ENCODE data around the gene CCDC24. TPM values are rescaled to one million over a fixed set of nuclear protein-coding genes. Genes with fewer than 3 reads are reported as not detected.

CCDC24 gene
- total RNA-seq, 2 donors from 2014 or later: 14.3 to 23.7 TPM

DNA sequence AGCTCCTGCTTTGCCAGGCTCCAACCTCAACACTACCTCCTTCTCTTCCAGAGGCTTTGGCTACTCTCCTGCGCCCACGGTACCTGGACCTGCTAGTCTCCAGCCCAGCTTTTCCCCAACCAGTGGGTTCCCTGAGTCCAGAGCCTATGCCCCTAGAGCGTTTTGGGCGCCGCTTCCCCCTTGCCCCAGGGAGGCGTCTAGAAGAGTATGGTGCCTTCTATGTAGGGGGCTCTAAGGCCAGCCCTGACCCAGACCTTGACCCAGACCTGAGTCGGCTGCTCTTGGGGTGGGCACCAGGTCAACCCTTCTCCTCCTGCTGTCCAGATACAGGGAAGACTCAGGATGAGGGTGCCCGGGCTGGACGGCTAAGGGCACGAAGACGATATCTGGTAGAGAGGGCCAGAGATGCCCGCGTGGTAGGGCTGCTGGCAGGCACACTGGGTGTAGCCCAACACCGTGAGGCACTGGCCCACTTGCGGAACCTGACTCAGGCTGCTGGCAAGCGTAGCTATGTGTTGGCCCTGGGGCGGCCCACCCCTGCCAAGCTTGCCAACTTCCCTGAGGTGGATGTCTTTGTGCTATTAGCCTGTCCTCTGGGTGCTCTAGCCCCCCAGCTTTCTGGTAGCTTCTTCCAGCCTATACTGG lies 19.9 kb upstream of the CCDC24 start:
- intact Hi-C loops (cut with DNase I): no loop called here
- TF ChIP-seq, protein P1, sequence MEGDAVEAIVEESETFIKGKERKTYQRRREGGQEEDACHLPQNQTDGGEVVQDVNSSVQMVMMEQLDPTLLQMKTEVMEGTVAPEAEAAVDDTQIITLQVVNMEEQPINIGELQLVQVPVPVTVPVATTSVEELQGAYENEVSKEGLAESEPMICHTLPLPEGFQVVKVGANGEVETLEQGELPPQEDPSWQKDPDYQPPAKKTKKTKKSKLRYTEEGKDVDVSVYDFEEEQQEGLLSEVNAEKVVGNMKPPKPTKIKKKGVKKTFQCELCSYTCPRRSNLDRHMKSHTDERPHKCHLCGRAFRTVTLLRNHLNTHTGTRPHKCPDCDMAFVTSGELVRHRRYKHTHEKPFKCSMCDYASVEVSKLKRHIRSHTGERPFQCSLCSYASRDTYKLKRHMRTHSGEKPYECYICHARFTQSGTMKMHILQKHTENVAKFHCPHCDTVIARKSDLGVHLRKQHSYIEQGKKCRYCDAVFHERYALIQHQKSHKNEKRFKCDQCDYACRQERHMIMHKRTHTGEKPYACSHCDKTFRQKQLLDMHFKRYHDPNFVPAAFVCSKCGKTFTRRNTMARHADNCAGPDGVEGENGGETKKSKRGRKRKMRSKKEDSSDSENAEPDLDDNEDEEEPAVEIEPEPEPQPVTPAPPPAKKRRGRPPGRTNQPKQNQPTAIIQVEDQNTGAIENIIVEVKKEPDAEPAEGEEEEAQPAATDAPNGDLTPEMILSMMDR (IDR thresholded peaks at IDR 0.05): no peak
- no peak for TF ChIP-seq POLR2A (IDR thresholded peaks at IDR 0.05)
- TF ChIP-seq POLR2AphosphoS5 (IDR thresholded peaks at IDR 0.05): no peak
- no peaks in the 10 kb centered on the region for H3K36me3 ChIP-seq
- H3K4me3 ChIP-seq: no peak overlapping the region
- H3K9me3 ChIP-seq: no peaks in the 10 kb centered on the region
- DNase-seq (ENCODE audit: low spot score): no peak
- no peak overlapping the region for H3K27ac ChIP-seq
- peaks cover 15% of the 10 kb centered on the region for H3K4me1 ChIP-seq (replicated peaks)
- H3K27me3 ChIP-seq (replicated peaks; ENCODE audit: insufficient read depth): no peaks in the 10 kb centered on the region
- WGBS: 99% methylated on average over 17 of the region's 17 CpGs

GRCh38 chr1:43973981-43974442 lies 17.4 kb upstream of the CCDC24 start:
- DNase-seq (ENCODE audit: low spot score): no peak
- WGBS: 40% methylated on average over 9 of the region's 9 CpGs
- TF ChIP-seq, protein P1 (IDR thresholded peaks at IDR 0.05): no peak
- TF ChIP-seq POLR2A (IDR thresholded peaks at IDR 0.05): no peak
- no peak for TF ChIP-seq POLR2AphosphoS5 (IDR thresholded peaks at IDR 0.05)
- Histone ChIP-seq H3K9me3 (no peaks in the 10 kb centered on the region), H3K4me3 (peak overlapping the region; percentile 89 to 100), H3K4me1 (replicated peaks) (peaks cover 30% of the 10 kb centered on the region), H3K27me3 (replicated peaks; ENCODE audit: insufficient read depth) (no peaks in the 10 kb centered on the region), H3K36me3 (peaks cover 0 to 9% of the 10 kb centered on the region in 2 donors), H3K27ac (peak overlapping the region; percentile 91 to 97)
- intact Hi-C loops (cut with DNase I): no loop called here

- Histone ChIP-seq H3K36me3 (peaks cover 0 to 9% of the 10 kb centered on the region in 2 donors), H3K9me3 (no peaks in the 10 kb centered on the region), H3K4me3 (peak within 1 kb of the TSS; percentile 89 to 100), H3K4me1 (replicated peaks) (peaks cover 30% of the 10 kb centered on the region), H3K27ac (peak within 1 kb of the TSS; percentile 91 to 97), H3K27me3 (replicated peaks; ENCODE audit: insufficient read depth) (no peaks in the 10 kb centered on the region)
- intact Hi-C loops (cut with DNase I): no loop called here
- peak; percentile 97 for DNase-seq (ENCODE audit: low spot score)
- under 1% methylated on average over 28 of the region's 93 CpGs for WGBS
- TF ChIP-seq POLR2AphosphoS5 (IDR thresholded peaks at IDR 0.05) (peak; percentile 98), POLR2A (IDR thresholded peaks at IDR 0.05) (peak; percentile 91)
- TF ChIP-seq, protein P1 (IDR thresholded peaks at IDR 0.05): peak in 2 of 4 experiments; percentile 44 to 57
These were observed 16.8 kb upstream of the CCDC24 start, which contains the start of gene ATP6V0B for GRCh38 chr1:43974443-43975248. ATP6V0B (plus strand) TSS chr1:43974960; CDS start chr1:43975041, 81 bp downstream.

DNA sequence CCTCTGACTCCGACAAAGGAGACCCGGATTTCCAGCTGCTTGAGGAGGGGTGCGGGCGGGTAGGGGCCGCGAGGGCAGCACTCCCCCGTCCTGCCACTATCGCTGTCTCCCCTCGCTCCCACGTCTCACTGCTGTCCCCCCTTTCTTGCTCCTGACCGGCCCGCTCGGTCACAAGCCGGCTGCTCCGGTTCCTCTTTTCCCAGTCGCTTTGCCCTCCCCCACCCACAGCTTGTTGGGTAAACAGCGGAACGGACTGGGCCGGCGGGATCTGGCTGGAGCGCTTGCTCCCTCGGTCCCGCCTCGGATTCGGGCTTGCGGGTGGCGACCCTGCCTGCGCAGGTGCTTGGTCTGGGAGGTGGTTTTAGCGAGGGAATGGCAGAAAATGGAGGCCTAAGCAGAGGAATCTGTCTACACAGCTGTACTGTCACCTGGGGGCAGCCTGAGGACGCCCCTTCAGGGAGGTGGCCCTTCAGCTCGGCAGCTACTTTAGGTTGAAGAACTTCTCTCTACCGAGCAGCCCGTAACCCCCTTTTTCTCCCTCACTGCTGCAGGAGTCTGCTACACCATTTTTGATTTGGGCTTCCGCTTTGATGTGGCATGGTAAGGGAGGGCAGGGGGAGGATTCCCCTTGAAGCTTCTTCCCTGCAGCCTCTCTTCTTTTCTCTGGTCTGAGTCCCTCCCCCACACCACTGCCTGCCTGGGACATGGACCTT lies 16.0 kb upstream of the CCDC24 start:
- peak overlapping the region; percentile 91 to 97 for H3K27ac ChIP-seq
- 2% methylated on average over 34 of the region's 34 CpGs for WGBS
- H3K4me3 ChIP-seq: peak overlapping the region; percentile 89 to 100
- peaks cover 33% of the 10 kb centered on the region for H3K4me1 ChIP-seq (replicated peaks)
- H3K36me3 ChIP-seq: peaks cover 0 to 9% of the 10 kb centered on the region in 2 donors
- peak; percentile 8 for TF ChIP-seq POLR2AphosphoS5 (IDR thresholded peaks at IDR 0.05)
- TF ChIP-seq, protein P1 (IDR thresholded peaks at IDR 0.05): no peak
- intact Hi-C loops (cut with DNase I): no loop called here
- no peaks in the 10 kb centered on the region for H3K27me3 ChIP-seq (replicated peaks; ENCODE audit: insufficient read depth)
- no peaks in the 10 kb centered on the region for H3K9me3 ChIP-seq
- peak; percentile 81 for DNase-seq (ENCODE audit: low spot score)
